Skeletal muscle tissue (tissue), 4 donors: Measurements from ENCODE around the gene PRODH2. TPM values are rescaled to one million over a fixed set of nuclear protein-coding genes. Genes with fewer than 3 reads are reported as not detected.
"Not testable (repeated sequence)": the region's sequence is repeated elsewhere in the genome, so short reads cannot be mapped to it uniquely, and the experiment has no call there.

ENCODE experiments used
- H3K27ac ChIP-seq: one replicate; pipeline ENCODE4 v1.7.0; 2013; ENCODE audit warnings: mild to moderate bottlenecking, low read depth, low read length, inconsistent platforms
- H3K27me3 ChIP-seq, 3 donors: one replicate each; pipeline ENCODE4 v1.7.0; 2013; ENCODE audit warnings: low read length in 3 of 3; ENCODE audit not compliant: control insufficient read depth in 3 of 3, insufficient read depth in 3 of 3
- H3K36me3 ChIP-seq, 3 donors: one replicate each; pipeline ENCODE4 v1.7.0; 2013; ENCODE audit warnings: low read length in 3 of 3; ENCODE audit not compliant: control insufficient read depth in 3 of 3, insufficient read depth in 3 of 3
- H3K4me1 ChIP-seq, 3 donors: one replicate each; pipeline ENCODE4 v1.7.0; 2013; ENCODE audit warnings: low read length in 3 of 3, mild to moderate bottlenecking in 3 of 3; ENCODE audit not compliant: control insufficient read depth in 3 of 3, insufficient read depth in 3 of 3
- H3K4me3 ChIP-seq, 3 donors: one replicate each; pipeline ENCODE4 v1.7.0; 2013; ENCODE audit warnings: low read length in 3 of 3
- H3K9ac ChIP-seq, 3 donors: one replicate each; pipeline ENCODE4 v1.7.0; 2013; ENCODE audit warnings: low read length in 3 of 3, mild to moderate bottlenecking in 3 of 3, moderate library complexity in 2 of 3, low read depth in 1 of 3
- H3K9me3 ChIP-seq, 3 donors: one replicate each; pipeline ENCODE4 v1.7.0; 2013; ENCODE audit warnings: low read length in 3 of 3; ENCODE audit not compliant: control insufficient read depth in 3 of 3
- total RNA-seq: library from RNA; depleted of rRNA; stranded (reverse); fragments of >200 nt; gene quantifications from one replicate; pipeline ENCODE4 v1.2.3, GENCODE V29; 2014
- donor health status: Osteomylitis.

Gene PRODH2
- total RNA-seq, 1 donor from 2014 or later = not detected

DNA sequence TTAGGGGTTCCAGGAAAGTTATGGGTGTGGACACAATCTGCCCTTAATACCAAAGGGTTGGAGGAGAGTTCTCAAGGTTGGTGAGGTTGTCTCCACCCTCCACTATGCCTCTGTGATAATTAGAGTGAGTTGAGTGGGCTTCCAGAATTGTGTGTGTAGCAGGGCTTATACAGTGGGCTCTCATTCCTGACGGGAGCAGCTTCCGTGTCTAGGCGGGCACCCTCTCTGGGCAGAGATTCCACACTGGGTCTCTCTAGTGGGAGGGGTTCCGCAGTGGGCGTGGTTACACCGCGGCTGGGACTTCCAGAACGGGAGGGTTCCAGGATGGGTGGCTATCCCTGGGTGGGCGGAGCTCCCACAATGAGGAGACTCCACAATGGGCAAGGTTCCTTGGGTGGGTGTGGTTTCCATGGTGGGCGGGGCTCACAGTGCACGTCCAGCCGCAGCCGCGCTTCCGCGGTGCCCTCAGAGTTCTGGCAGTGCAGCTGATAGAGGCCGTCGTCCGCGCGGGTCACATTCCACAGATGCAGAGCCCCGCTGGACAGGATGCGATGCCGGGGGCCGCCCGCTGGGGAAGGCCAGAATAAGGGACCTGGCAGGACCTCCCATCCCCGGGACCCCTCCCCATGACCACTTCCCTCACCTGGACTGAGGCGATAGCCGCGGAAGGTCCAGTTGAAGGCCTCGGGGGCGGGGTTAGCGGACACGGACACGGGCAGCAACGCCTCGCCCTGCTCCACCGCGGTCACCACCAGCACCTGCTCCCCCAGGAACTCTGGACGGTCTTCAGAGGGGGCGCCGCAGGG, 31.2 kb upstream of the PRODH2 start:
- Histone ChIP-seq H3K4me3 (no peak overlapping the region), H3K27me3 (peaks cover 54 to 65% (median 64%) of the 10 kb centered on the region in 3 donors), H3K36me3 (no peaks in the 10 kb centered on the region), H3K4me1 (peaks cover 0 to 6% (median 5%) of the 10 kb centered on the region in 3 donors), H3K27ac (no peak overlapping the region), H3K9me3 (peaks cover 0 to 4% (median 3%) of the 10 kb centered on the region in 3 donors), H3K9ac (no peak overlapping the region)

DNA sequence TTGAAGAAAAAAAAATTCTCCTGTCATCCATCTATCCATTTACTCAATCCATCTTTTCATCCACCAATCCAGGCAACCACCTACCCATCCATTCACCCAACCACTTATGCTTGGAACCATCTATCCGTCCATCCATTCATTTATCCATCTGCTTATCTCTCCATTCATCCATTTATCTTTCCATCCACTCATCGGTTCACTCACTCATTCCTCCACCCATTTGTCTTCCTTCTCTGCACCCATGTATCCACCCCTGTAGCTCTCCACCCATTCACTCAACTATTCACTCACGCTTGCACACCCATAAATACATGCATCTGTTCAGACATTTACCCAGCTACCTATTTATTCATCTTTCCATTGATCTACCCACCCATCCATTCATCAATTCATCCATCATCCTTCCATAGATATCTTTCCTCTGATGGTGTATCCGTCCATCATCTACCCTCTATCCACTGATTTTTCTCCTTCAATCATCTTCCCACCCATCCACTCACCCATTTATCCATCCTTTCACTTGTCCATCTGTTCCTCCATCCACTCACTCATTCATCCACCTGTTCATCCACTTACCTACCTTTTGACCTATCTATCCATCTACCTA, 30.1 kb upstream of the PRODH2 start:
- H3K4me3 ChIP-seq = no peak overlapping the region
- no peak overlapping the region for H3K27ac ChIP-seq

DNA sequence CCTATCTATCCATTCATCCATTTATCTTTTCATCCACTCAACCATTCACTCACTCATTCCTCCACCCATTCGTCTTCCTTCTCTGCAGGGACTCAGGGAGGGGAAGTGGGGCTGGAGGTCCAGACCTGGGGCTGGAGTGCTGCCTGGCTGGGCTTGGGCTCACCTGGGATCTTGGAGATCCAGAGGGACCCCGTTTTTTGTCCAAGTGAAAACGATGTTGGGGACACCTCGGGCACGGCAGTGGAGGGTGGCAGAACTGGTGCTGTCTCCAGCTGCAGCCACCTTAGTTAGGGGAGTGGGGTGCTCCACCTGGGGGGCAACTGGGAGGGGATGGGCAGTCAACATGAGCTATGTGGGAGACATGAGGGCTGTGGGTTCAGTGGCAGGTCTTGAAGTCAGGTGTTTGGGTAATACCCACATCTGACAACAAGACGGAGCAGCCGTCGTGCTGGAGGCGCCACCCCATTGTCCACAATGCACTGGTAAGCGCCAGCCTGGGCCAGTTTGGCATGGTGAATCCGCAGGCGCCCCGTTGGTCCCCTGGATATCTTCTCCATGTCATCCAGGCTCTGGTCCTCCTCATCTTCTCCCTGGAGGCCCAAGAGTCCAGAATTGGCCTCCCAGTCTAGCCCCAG, 29.4 kb upstream of the PRODH2 start:
- Histone ChIP-seq H3K36me3 (no peaks in the 10 kb centered on the region), H3K27ac (no peak overlapping the region), H3K4me3 (no peak overlapping the region), H3K9me3 (peaks cover 0 to 5% (median 3%) of the 10 kb centered on the region in 3 donors), H3K4me1 (peaks cover 0 to 6% (median 5%) of the 10 kb centered on the region in 3 donors), H3K9ac (no peak overlapping the region), H3K27me3 (peaks cover 44 to 51% (median 50%) of the 10 kb centered on the region in 3 donors)

More for the DNA sequence above, 30.1 kb upstream of the PRODH2 start:
- H3K9ac ChIP-seq = no peak overlapping the region
- peaks cover 44 to 54% (median 52%) of the 10 kb centered on the region in 3 donors for H3K27me3 ChIP-seq
- peaks cover 0 to 6% (median 5%) of the 10 kb centered on the region in 3 donors for H3K4me1 ChIP-seq
- H3K9me3 ChIP-seq = peaks cover 0 to 5% (median 3%) of the 10 kb centered on the region in 3 donors
- H3K36me3 ChIP-seq = no peaks in the 10 kb centered on the region

DNA sequence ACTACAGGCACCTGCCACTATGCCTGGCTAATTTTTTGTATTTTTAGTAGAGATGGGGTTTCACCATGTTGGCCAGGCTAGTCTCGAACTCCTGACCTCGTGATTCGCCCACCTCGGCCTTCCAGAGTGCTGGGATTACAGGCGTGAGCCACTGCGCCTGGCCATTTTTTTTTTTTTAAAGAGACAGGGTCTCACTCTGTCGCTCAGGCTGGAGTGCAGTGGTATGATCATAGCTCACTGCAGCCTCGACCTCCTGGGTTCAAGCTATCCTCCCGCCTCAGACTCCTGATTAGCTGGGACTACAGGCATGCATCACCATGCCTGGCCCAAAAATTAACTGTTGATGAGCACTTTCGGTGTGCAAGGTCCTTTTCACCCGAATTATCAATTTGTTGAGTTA, 23.5 kb upstream of the PRODH2 start:
- H3K9ac ChIP-seq, H3K36me3 ChIP-seq, H3K4me1 ChIP-seq, H3K9me3 ChIP-seq, H3K4me3 ChIP-seq, H3K27ac ChIP-seq: not testable (repeated sequence)
- H3K27me3 ChIP-seq = peaks cover 1 to 19% (median 7%) of the 10 kb centered on the region in 3 donors

DNA sequence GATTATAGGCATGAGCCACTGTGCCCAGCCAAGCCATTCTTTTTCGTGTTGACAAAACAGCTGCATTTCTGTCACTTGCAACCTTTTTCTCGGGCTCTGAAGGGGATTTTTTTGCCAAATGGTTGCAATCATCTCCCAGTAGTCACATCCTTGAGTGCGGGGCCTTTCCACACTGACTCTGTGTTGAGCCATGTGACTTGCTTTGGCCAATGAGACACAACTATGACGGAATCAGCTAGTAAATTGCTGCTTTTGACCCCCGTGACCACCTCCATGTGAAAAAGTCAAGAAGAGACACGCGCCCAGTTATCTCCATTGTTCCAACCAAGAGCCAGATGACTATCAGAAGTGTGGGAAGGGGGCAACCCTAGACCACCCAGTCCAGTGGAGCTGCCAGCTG, 21.3 kb upstream of the PRODH2 start:
- Histone ChIP-seq H3K4me3 (no peak overlapping the region), H3K9me3 (peaks cover 0 to 4% (median under 1%) of the 10 kb centered on the region in 3 donors), H3K9ac (no peak overlapping the region), H3K4me1 (no peaks in the 10 kb centered on the region), H3K27ac (no peak overlapping the region), H3K36me3 (no peaks in the 10 kb centered on the region), H3K27me3 (peaks cover 6 to 23% (median 7%) of the 10 kb centered on the region in 3 donors)

DNA sequence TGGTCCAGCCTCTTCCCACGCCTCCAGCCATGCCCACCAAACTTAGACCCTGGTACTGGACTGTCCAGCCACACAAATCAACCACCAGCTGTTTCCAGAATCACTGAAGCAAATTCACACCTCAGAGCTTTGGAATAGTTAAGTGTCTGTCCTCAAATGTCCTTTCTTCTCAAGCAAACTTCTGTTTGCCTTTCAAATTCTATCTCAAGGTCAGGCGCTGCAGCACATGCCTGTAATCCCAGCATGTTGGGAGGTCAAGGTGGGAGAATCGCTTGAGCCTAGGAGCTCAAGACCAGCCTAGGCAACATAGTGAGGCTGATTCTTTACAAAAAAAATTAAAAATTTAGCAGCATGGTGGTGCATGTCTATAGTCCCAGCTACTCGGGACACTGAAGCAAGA, 19.4 kb upstream of the PRODH2 start:
- Histone ChIP-seq H3K27ac (no peak overlapping the region), H3K9ac (no peak overlapping the region), H3K4me1 (no peaks in the 10 kb centered on the region), H3K4me3 (no peak overlapping the region), H3K9me3 (peaks cover 0 to 3% (median 0%) of the 10 kb centered on the region in 3 donors), H3K27me3 (peaks cover 6 to 23% (median 7%) of the 10 kb centered on the region in 3 donors), H3K36me3 (no peaks in the 10 kb centered on the region)

DNA sequence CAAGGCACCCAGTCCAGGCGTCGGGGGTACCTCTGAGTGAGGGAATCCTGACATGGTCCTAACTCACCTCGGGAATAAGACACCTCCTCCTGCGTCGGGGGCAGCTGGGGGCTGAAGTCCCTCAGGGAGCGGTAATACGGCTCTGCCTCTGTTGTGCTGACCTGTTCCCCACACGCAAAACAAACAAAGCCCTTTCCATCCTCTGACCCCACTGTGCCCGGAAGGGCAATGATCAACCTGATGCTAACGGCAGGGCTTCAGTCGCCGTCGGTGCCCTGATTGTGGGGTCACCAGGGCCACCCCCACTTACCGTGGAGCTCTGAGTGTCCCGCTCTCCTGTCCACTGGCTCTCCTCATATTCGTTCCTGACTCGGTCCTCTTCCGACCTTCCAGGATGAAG, 18.3 kb upstream of the PRODH2 start:
- no peak overlapping the region for H3K4me3 ChIP-seq
- no peak overlapping the region for H3K9ac ChIP-seq
- H3K4me1 ChIP-seq = no peaks in the 10 kb centered on the region
- no peak overlapping the region for H3K27ac ChIP-seq
- no peaks in the 10 kb centered on the region for H3K36me3 ChIP-seq
- peaks cover 6 to 26% (median 11%) of the 10 kb centered on the region in 3 donors for H3K27me3 ChIP-seq
- H3K9me3 ChIP-seq = peaks cover 0 to 3% (median 0%) of the 10 kb centered on the region in 3 donors

DNA sequence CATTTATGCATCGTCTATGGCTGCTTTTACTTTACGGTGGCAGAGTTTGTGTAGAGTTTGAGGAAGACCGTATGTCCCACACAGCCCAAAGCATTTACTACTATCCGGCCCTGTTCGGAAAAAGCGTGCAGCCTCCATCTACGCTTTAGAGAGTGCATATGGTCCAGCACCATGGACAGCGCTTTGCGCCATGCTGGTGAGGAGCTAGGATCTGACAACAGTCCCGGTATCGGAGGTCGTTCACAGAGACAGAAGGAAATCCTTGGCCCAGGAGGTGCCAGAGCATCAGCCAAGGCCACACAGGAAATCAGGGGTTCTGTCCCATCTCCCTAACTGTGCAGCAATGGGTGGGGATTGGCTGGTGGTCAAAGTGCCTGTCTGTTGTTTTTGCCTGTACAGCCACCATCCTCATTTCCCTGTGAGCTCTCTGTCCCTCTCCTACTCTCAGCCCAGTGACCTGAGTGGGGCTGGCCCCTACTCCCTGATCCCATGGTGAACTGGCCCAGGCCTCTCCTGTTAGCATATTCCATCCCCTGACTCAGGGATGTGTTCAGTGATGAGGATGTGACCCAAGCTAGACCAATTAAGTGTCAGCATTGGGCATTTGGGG, 16.2 kb upstream of the PRODH2 start:
- Histone ChIP-seq H3K27ac (no peak overlapping the region), H3K27me3 (peaks cover 6 to 26% (median 9%) of the 10 kb centered on the region in 3 donors), H3K9ac (no peak overlapping the region), H3K9me3 (peaks cover 0 to 3% (median 0%) of the 10 kb centered on the region in 3 donors), H3K4me3 (no peak overlapping the region), H3K36me3 (no peaks in the 10 kb centered on the region), H3K4me1 (no peaks in the 10 kb centered on the region)

DNA sequence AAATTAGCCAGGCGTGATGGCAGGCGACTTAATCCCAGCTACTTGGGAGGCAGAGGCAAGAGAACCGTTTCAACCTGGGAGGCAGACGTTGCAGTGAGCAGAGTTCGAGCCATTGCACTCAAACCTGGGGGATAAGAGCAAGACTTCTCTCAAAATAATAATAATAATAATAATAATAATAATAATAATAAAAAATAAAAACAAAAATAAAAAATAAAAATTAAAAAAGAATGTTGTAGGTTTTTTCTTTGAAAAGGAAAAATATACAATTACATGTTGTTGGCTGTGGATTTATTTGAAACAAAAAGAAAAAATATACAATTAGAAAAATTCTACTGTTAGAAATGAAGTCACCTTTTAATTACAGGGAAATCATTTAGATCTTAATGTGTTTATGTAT, 11.5 kb upstream of the PRODH2 start:
- no peaks in the 10 kb centered on the region for H3K4me1 ChIP-seq
- H3K27ac ChIP-seq = no peak overlapping the region
- H3K36me3 ChIP-seq = no peaks in the 10 kb centered on the region
- H3K9me3 ChIP-seq = no peaks in the 10 kb centered on the region
- no peak overlapping the region for H3K9ac ChIP-seq
- H3K27me3 ChIP-seq = peaks cover 2 to 12% (median 7%) of the 10 kb centered on the region in 3 donors
- no peak overlapping the region for H3K4me3 ChIP-seq
